ENCODE measurements around the gene UBL7. TPM values are rescaled to one million over a fixed set of nuclear protein-coding genes. Genes with fewer than 3 reads are reported as not detected.

The UBL7 gene
- total and polyA plus RNA-seq, 10 of the 15 experiments (the other 5 are each of a cell fraction or from before 2014, with no cell fraction given): 25.9 to 145 (median 90.1) TPM

GRCh38 chr15:74433592-74434262 is 27.2 kb downstream of the UBL7 start, which contains the start of gene SEMA7A (continued):
- TF ChIP-seq ZNF687 (IDR thresholded peaks at IDR 0.05) (peak; percentile 84), EED (IDR thresholded peaks at IDR 0.05; ENCODE audit: low read depth) (peak; percentile 77), NRF1 (conservative IDR thresholded peaks at IDR 0.05; ENCODE audit: low read depth, low read length) (no peak), SPI1 (IDR thresholded peaks at IDR 0.05; ENCODE audit: borderline replicate concordance, insufficient read depth, low read depth, low read length) (peak; percentile 61), RFX5 (IDR thresholded peaks at IDR 0.05; ENCODE audit: low read depth, low read length) (0 out of 2 replicates have a peak, but pooled peaks have one; percentile 18), JUNB (IDR thresholded peaks at IDR 0.05) (no peak), FOXK2 (IDR thresholded peaks at IDR 0.05) (no peak), ZZZ3 (IDR thresholded peaks at IDR 0.05; ENCODE audit: control insufficient read depth, insufficient read length, low read depth) (no peak), E4F1 (IDR thresholded peaks at IDR 0.05; ENCODE audit: borderline replicate concordance, partially characterized antibody) (no peak), CBX3 (IDR thresholded peaks at IDR 0.05; ENCODE audit: borderline replicate concordance, low read depth) (no peak), BACH1 (IDR thresholded peaks at IDR 0.05; ENCODE audit: borderline replicate concordance) (peak; percentile 86), RCOR1 (conservative IDR thresholded peaks at IDR 0.05; ENCODE audit: low read depth, low read length) (0 out of 2 replicates have a peak, but pooled peaks have one; percentile 46), SUZ12 (IDR thresholded peaks at IDR 0.05; ENCODE audit: unreplicated experiment) (no peak), BCL3 (IDR thresholded peaks at IDR 0.05; ENCODE audit: borderline replicate concordance, insufficient read depth, low read depth, low read length, poor library complexity, severe bottlenecking) (peak; percentile 60), BMI1 (IDR thresholded peaks at IDR 0.05; ENCODE audit: borderline replicate concordance) (no peak)
- TF ChIP-seq, protein P1, sequence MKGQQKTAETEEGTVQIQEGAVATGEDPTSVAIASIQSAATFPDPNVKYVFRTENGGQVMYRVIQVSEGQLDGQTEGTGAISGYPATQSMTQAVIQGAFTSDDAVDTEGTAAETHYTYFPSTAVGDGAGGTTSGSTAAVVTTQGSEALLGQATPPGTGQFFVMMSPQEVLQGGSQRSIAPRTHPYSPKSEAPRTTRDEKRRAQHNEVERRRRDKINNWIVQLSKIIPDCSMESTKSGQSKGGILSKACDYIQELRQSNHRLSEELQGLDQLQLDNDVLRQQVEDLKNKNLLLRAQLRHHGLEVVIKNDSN (IDR thresholded peaks at IDR 0.05; ENCODE audit: borderline replicate concordance, extremely low read length, insufficient read depth, low read depth, low read length): no peak
- TF ChIP-seq, protein P2, sequence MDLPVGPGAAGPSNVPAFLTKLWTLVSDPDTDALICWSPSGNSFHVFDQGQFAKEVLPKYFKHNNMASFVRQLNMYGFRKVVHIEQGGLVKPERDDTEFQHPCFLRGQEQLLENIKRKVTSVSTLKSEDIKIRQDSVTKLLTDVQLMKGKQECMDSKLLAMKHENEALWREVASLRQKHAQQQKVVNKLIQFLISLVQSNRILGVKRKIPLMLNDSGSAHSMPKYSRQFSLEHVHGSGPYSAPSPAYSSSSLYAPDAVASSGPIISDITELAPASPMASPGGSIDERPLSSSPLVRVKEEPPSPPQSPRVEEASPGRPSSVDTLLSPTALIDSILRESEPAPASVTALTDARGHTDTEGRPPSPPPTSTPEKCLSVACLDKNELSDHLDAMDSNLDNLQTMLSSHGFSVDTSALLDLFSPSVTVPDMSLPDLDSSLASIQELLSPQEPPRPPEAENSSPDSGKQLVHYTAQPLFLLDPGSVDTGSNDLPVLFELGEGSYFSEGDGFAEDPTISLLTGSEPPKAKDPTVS (IDR thresholded peaks at IDR 0.05; ENCODE audit: low read depth, low read length): no peak

Data from GM12878 (cell line).